Esophagus squamous epithelium (tissue), 5 donors: Measurements from ENCODE around the gene GPATCH3. TPM values are rescaled to one million over a fixed set of nuclear protein-coding genes. Genes with fewer than 3 reads are reported as not detected.
"Not testable (repeated sequence)": the region's sequence is repeated elsewhere in the genome, so short reads cannot be mapped to it uniquely, and the experiment has no call there.

Experiments
- DNase-seq: peaks from one replicate; lab custom pipeline; 2025; lab: John Stamatoyannopoulos, UW
- H3K27ac ChIP-seq, 4 donors: fragments of 200-600 bp; sonication (generic); one replicate each; pipeline ENCODE4 v1.5.1; 2016 to 2019; ENCODE audit warnings: mild to moderate bottlenecking in 1 of 4
- H3K27me3 ChIP-seq, 4 donors: fragments of 200-600 bp; sonication (generic); 1 replicate in 3 of 4; 2 replicates in 1 of 4; pipeline versions ENCODE4 v1.5.1 to v1.6.0; 2017 to 2021; ENCODE audit warnings: antibody characterized with exemption in 1 of 4
- H3K36me3 ChIP-seq, 3 donors: fragments of 200-600 bp; sonication (generic); one replicate each; pipeline ENCODE4 v1.5.1; 2016 to 2019
- H3K4me1 ChIP-seq, 3 donors: fragments of 200-600 bp; sonication (generic); one replicate each; pipeline ENCODE4 v1.5.1; 2017 to 2019
- H3K4me3 ChIP-seq, 4 donors: fragments of 200-600 bp; sonication (generic); 1 replicate in 3 of 4; 2 replicates in 1 of 4; pipeline ENCODE4 v1.5.1; 2016 to 2019; ENCODE audit warnings: mild to moderate bottlenecking in 2 of 4, moderate library complexity in 1 of 4
- H3K9me3 ChIP-seq, 3 donors: fragments of 200-600 bp; sonication (generic); one replicate each; pipeline ENCODE4 v1.5.1; 2016 to 2019
- POLR2A ChIP-seq, 4 donors: fragments of 450-650 bp; IDR thresholded peaks; one replicate each; pipeline ENCODE4 v1.6.1; 2017; ENCODE audit warnings: antibody characterized with exemption in 4 of 4, mild to moderate bottlenecking in 4 of 4, moderate library complexity in 3 of 4
- WGBS, 2 donors: methylation state at CpG; one replicate each; pipeline ENCODE4 v1.1.5; 2018; 5-methylcytosine and 5-hydroxymethylcytosine counted together
- intact Hi-C: fragments of 100-400 bp; cut with DNase I; formaldehyde crosslinking; loops from one replicate; pipeline ENCODE4 v1.15.0; 2022
- total RNA-seq, 4 donors: library from RNA; depleted of rRNA; stranded (reverse); fragments of >200 nt; gene quantifications; one replicate each; pipeline ENCODE4 v1.1.0, GENCODE V29; 2016
- TF ChIP-seq, protein P1 (sequence below), 6 experiments: fragments of 450-650 bp in 4 of 6; fragments of 200-600 bp in 2 of 6; sonication (generic) in 2 of 6; IDR thresholded peaks; one replicate each; pipeline ENCODE4 v1.5.1; 2016 to 2019; ENCODE audit warnings: antibody characterized with exemption in 6 of 6, mild to moderate bottlenecking in 4 of 6, moderate library complexity in 4 of 6
- donor health status: DM: yes; HTN: yes; CAD: no.

GPATCH3 gene
- total RNA-seq, 4 donors from 2014 or later = 6.9 to 11.2 (median 7.6) TPM

- Histone ChIP-seq H3K4me1 (peaks cover 10 to 28% (median 14%) of the 10 kb centered on the region in 3 donors), H3K27me3 (no peaks in the 10 kb centered on the region), H3K36me3 (peaks cover 12 to 81% (median 44%) of the 10 kb centered on the region in 3 donors), H3K4me3 (no peak overlapping the region), H3K9me3 (no peaks in the 10 kb centered on the region), H3K27ac (no peak overlapping the region)
- TF ChIP-seq POLR2A (IDR thresholded peaks at IDR 0.05) = no peak
- TF ChIP-seq, protein P1, sequence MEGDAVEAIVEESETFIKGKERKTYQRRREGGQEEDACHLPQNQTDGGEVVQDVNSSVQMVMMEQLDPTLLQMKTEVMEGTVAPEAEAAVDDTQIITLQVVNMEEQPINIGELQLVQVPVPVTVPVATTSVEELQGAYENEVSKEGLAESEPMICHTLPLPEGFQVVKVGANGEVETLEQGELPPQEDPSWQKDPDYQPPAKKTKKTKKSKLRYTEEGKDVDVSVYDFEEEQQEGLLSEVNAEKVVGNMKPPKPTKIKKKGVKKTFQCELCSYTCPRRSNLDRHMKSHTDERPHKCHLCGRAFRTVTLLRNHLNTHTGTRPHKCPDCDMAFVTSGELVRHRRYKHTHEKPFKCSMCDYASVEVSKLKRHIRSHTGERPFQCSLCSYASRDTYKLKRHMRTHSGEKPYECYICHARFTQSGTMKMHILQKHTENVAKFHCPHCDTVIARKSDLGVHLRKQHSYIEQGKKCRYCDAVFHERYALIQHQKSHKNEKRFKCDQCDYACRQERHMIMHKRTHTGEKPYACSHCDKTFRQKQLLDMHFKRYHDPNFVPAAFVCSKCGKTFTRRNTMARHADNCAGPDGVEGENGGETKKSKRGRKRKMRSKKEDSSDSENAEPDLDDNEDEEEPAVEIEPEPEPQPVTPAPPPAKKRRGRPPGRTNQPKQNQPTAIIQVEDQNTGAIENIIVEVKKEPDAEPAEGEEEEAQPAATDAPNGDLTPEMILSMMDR (IDR thresholded peaks at IDR 0.05) = peak in 4 of 6 experiments; percentile 19 to 47 (median 38)
- intact Hi-C loops = no loop called here
- no peak for DNase-seq
- 56 to 100% methylated on average over 1 of the region's 1 CpG for WGBS, 2 donors
Measured at GRCh38 chr1:26887125-26887524, 13.1 kb downstream of the GPATCH3 start.

DNA sequence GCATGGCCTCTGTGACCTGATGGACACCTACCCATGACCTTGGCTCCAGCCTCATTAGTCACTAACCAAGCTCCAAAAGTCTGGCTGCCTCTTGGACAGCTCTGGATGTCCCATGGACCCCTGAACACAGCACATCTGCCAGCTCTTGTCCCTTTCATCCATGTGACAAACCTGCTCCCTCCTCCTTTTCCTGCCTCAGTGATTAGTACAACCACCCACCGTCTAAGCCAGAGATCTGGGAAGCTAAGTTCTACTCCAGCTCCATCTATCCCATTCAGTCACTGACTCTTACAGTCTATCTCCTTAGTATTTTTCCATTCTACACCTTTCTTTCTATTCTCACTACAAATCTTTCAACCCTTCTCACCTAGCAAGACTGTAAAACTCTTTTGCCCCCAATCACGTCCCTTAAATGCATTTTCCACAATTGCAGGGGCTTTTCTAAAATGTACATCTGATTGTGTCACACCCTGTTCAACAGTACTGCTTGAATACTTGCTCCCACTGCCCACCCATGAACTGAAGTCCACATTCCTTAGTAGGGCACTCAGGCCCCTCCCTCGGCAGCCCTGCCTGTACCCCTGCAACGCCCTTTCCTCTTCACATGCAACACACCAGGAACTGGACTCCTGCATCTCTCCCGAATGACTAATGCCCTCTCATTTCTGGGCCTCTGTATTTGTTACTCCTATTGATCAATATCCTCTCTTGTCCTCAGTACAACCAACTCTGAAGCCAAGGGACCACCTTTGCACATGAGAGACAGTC lies 17.4 kb downstream of the GPATCH3 start:
- H3K4me1 ChIP-seq = peaks cover 0 to 7% (median under 1%) of the 10 kb centered on the region in 3 donors
- H3K27ac ChIP-seq = no peak overlapping the region
- H3K27me3 ChIP-seq = no peaks in the 10 kb centered on the region
- intact Hi-C loops = no loop called here
- H3K36me3 ChIP-seq = peaks cover 28 to 99% (median 64%) of the 10 kb centered on the region in 3 donors
- DNase-seq = no peak
- TF ChIP-seq, protein P1 (IDR thresholded peaks at IDR 0.05) = no peak
- TF ChIP-seq POLR2A (IDR thresholded peaks at IDR 0.05) = no peak
- H3K9me3 ChIP-seq = no peaks in the 10 kb centered on the region
- H3K4me3 ChIP-seq = no peak overlapping the region
- 83 to 86% methylated on average over 5 of the region's 5 CpGs for WGBS, 2 donors

GRCh38 chr1:26881611-26882010 lies 18.7 kb downstream of the GPATCH3 start:
- Histone ChIP-seq H3K36me3 (peaks cover 28 to 94% (median 63%) of the 10 kb centered on the region in 3 donors), H3K4me1 (peaks cover 5 to 18% (median 6%) of the 10 kb centered on the region in 3 donors)
- intact Hi-C loops, DNase-seq, H3K27ac ChIP-seq, H3K9me3 ChIP-seq, H3K4me3 ChIP-seq, H3K27me3 ChIP-seq: not testable (repeated sequence)
- 80 to 94% methylated on average over 4 to 6 of the region's 6 CpGs for WGBS, 2 donors

DNA sequence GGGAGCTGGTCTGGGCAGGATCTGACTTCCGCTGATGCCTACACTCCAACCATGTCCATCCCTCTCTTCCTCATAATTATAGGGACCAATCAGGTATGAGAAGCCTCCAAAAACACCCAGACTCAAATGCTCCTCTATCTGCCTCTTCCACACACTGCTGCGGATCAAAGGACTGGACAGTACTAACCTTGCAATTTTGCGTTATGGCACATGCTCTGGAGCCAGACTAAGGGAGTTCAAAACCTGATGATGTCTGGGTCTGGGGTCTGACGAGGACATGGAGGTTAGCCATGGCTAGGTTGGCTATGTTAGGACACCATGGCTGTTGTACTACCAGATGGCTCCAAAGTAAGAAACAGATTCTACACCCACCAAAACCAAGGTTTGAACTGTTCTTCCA lies 20.5 kb downstream of the GPATCH3 start:
- H3K4me1 ChIP-seq = peaks cover 5 to 22% (median 6%) of the 10 kb centered on the region in 3 donors
- H3K9me3 ChIP-seq = no peaks in the 10 kb centered on the region
- H3K4me3 ChIP-seq = no peak overlapping the region
- intact Hi-C loops = no loop called here
- 88 to 94% methylated on average over 3 to 4 of the region's 4 CpGs for WGBS, 2 donors
- no peak overlapping the region for H3K27ac ChIP-seq
- TF ChIP-seq, protein P1 (IDR thresholded peaks at IDR 0.05) = no peak
- no peak for TF ChIP-seq POLR2A (IDR thresholded peaks at IDR 0.05)
- no peaks in the 10 kb centered on the region for H3K27me3 ChIP-seq
- no peak for DNase-seq
- peaks cover 28 to 85% (median 46%) of the 10 kb centered on the region in 3 donors for H3K36me3 ChIP-seq

DNA sequence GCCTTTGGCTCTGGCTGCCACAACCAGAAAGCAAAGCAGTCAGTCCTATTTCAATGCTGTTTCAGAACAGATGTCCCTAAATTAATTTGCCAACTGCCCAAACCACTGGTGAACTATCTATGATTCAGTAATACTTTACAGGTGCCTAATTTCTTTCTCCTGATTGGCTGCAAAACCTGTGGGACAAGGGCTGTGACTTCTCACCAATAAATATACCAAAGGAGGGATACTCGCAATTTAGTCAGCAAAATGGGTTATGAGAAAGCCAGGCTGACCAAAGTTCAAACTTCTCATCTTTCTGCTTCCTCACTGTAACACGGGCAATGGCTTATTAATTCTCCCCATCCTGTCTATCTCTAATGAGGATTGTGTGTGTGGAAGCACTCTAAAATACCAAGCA lies 22.9 kb downstream of the GPATCH3 start:
- no peak for DNase-seq
- 38 to 54% methylated on average over 2 of the region's 2 CpGs for WGBS, 2 donors
- peaks cover 5 to 25% (median 6%) of the 10 kb centered on the region in 3 donors for H3K4me1 ChIP-seq
- H3K4me3 ChIP-seq = no peak overlapping the region
- no peaks in the 10 kb centered on the region for H3K9me3 ChIP-seq
- intact Hi-C loops = no loop called here
- H3K27ac ChIP-seq = peak overlapping the region in 3 of 4 donors; percentile 8 to 58 (median 48)
- peaks cover 16 to 69% (median 24%) of the 10 kb centered on the region in 3 donors for H3K36me3 ChIP-seq
- no peaks in the 10 kb centered on the region for H3K27me3 ChIP-seq
- TF ChIP-seq POLR2A (IDR thresholded peaks at IDR 0.05) = no peak
- TF ChIP-seq, protein P1 (IDR thresholded peaks at IDR 0.05) = no peak
